CMK (cell line): ENCODE data around the gene SNX17.
"Not testable (repeated sequence)": the region's sequence is repeated elsewhere in the genome, so short reads cannot be mapped to it uniquely, and the experiment has no call there.

ENCODE experiments used
- DNase-seq: peaks from one replicate; pipeline ENCODE4 v3.0.0-alpha.2; 2010; ENCODE audit warnings: low read depth

The SNX17 gene

GRCh38 chr2:27400348-27401135 is 30.1 kb downstream of the SNX17 start:
- no peak for DNase-seq

GRCh38 chr2:27407798-27408491 is 37.5 kb downstream of the SNX17 start:
- DNase-seq, result peak; percentile 36

GRCh38 chr2:27408601-27409320 is 38.3 kb downstream of the SNX17 start:
- no peak for DNase-seq

GRCh38 chr2:27409321-27410073 is 39.1 kb downstream of the SNX17 start, which contains the start of gene PPM1G:
Gene PPM1G (minus strand): TSS chr2:27409591. CDS start chr2:27409422, 169 bp downstream.
- DNase-seq, result peak; percentile 90

- no peak for DNase-seq
These were observed 42.2 kb downstream of the SNX17 start for GRCh38 chr2:27412419-27413152.

- no peak for DNase-seq
These were observed 45.7 kb downstream of the SNX17 start for GRCh38 chr2:27416151-27416550.

- no peak for DNase-seq
These were observed 50.6 kb downstream of the SNX17 start for GRCh38 chr2:27420996-27421395.

GRCh38 chr2:27421660-27422250 is 51.3 kb downstream of the SNX17 start:
- no peak for DNase-seq

GRCh38 chr2:27422958-27423357 is 52.5 kb downstream of the SNX17 start:
- no peak for DNase-seq

- not testable (repeated sequence) for DNase-seq
These were observed 54.6 kb downstream of the SNX17 start for GRCh38 chr2:27425039-27425438.
